ENCODE results near the gene HKDC1.

HKDC1 gene

DNA sequence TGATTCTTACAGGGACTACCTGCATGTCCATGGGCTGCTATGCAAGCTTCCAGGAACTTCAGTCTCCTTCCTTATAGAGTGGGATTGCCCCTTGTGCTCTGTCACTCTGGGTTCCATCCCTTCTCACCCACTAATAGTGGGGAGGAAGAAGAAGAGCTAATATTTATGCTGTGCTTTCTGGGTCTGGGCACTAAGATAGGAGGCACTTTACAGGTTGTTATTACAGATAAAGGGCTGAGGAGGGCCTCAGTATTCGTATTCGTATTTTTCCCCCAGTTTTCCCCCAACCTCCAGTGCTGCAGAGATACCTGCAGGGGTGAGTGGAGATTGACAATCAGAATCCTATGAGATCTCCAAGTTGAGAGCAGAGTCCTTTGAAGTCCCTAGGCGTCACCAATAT lies 72.3 kb downstream of the HKDC1 start:
- Histone ChIP-seq H3F3A (ENCODE audit: low read depth) (no peaks in the 10 kb centered on the region), H3K79me2 (ENCODE audit: insufficient read depth, low read length) (no peaks in the 10 kb centered on the region), H2AFZ (ENCODE audit: low read length) (no peak overlapping the region), H3K4me2 (ENCODE audit: low read depth, low read length, poor library complexity, severe bottlenecking) (no peak overlapping the region), H3K4me3 (ENCODE audit: low read length, poor library complexity, severe bottlenecking) (no peak overlapping the region), H3K9me3 (ENCODE audit: insufficient read depth, low read depth, low read length) (no peaks in the 10 kb centered on the region), H4K20me1 (ENCODE audit: insufficient read depth, low read length, poor library complexity, severe bottlenecking) (no peaks in the 10 kb centered on the region), H3K4me1 (ENCODE audit: insufficient read depth, low read length, poor library complexity, severe bottlenecking) (no peaks in the 10 kb centered on the region), H3K27me3 (ENCODE audit: insufficient read depth, low read length, poor library complexity, severe bottlenecking) (no peaks in the 10 kb centered on the region), H3K9ac (ENCODE audit: low read depth, low read length, poor library complexity, severe bottlenecking) (no peak overlapping the region), H3K36me3 (ENCODE audit: insufficient read depth, low read length) (no peaks in the 10 kb centered on the region), H3K9me2 (replicated peaks; ENCODE audit: low read depth, low read length) (no peaks in the 10 kb centered on the region)
- TF ChIP-seq, protein P1, sequence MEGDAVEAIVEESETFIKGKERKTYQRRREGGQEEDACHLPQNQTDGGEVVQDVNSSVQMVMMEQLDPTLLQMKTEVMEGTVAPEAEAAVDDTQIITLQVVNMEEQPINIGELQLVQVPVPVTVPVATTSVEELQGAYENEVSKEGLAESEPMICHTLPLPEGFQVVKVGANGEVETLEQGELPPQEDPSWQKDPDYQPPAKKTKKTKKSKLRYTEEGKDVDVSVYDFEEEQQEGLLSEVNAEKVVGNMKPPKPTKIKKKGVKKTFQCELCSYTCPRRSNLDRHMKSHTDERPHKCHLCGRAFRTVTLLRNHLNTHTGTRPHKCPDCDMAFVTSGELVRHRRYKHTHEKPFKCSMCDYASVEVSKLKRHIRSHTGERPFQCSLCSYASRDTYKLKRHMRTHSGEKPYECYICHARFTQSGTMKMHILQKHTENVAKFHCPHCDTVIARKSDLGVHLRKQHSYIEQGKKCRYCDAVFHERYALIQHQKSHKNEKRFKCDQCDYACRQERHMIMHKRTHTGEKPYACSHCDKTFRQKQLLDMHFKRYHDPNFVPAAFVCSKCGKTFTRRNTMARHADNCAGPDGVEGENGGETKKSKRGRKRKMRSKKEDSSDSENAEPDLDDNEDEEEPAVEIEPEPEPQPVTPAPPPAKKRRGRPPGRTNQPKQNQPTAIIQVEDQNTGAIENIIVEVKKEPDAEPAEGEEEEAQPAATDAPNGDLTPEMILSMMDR (conservative IDR thresholded peaks at IDR 0.05; ENCODE audit: low read length) = no peak
- TF ChIP-seq EZH2phosphoT487 (IDR thresholded peaks at IDR 0.05; ENCODE audit: borderline replicate concordance) = no peak

DNA sequence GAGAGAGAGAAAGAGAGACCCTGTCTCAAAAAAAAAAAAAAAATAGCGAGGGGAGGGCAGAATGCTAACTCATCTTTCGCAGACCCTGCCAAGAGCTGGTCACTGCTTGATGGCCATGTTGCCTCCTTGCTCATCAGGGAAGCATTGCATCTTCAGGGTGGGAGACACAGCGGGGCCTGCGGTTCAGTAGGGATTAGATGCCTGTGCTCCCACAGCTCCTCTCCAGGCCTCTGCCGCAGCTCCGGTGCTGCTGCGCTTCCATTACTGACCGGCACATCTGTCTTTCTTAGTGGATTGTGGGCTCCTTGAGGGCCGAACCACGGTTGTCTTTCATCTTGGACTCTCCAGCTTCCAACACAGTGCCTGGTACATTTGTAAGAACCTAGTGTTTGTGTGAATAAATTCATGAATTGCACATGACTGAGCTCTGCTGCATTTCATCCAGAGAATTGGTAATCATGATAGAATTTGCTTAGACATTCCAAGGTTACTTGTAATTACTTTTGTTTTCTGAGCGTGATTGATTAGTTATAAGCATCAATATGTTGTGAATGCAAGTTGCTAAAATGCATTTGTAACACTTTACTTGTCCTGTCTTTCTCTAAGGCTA lies 75.0 kb downstream of the HKDC1 start:
- Histone ChIP-seq H3K9ac (ENCODE audit: low read depth, low read length, poor library complexity, severe bottlenecking) (no peak overlapping the region), H3K36me3 (ENCODE audit: insufficient read depth, low read length) (no peaks in the 10 kb centered on the region), H3F3A (ENCODE audit: low read depth) (no peaks in the 10 kb centered on the region), H3K4me1 (ENCODE audit: insufficient read depth, low read length, poor library complexity, severe bottlenecking) (no peaks in the 10 kb centered on the region), H3K9me2 (replicated peaks; ENCODE audit: low read depth, low read length) (no peaks in the 10 kb centered on the region), H2AFZ (ENCODE audit: low read length) (no peak overlapping the region), H3K4me2 (ENCODE audit: low read depth, low read length, poor library complexity, severe bottlenecking) (no peak overlapping the region), H4K20me1 (ENCODE audit: insufficient read depth, low read length, poor library complexity, severe bottlenecking) (no peaks in the 10 kb centered on the region), H3K9me3 (ENCODE audit: insufficient read depth, low read depth, low read length) (no peaks in the 10 kb centered on the region), H3K79me2 (ENCODE audit: insufficient read depth, low read length) (no peaks in the 10 kb centered on the region), H3K4me3 (ENCODE audit: low read length, poor library complexity, severe bottlenecking) (no peak overlapping the region), H3K27me3 (ENCODE audit: insufficient read depth, low read length, poor library complexity, severe bottlenecking) (no peaks in the 10 kb centered on the region)
- TF ChIP-seq, protein P1 (conservative IDR thresholded peaks at IDR 0.05; ENCODE audit: low read length) = no peak
- TF ChIP-seq EZH2phosphoT487 (IDR thresholded peaks at IDR 0.05; ENCODE audit: borderline replicate concordance) = no peak

- H3K79me2 ChIP-seq (ENCODE audit: insufficient read depth, low read length) = no peaks in the 10 kb centered on the region
Measured at GRCh38 chr10:69303632-69304051, 83.5 kb downstream of the HKDC1 start.

More at GRCh38 chr10:69303632-69304051, 83.5 kb downstream of the HKDC1 start:
- no peaks in the 10 kb centered on the region for H3K9me3 ChIP-seq (ENCODE audit: insufficient read depth, low read depth, low read length)
- no peaks in the 10 kb centered on the region for H3K9me2 ChIP-seq (replicated peaks; ENCODE audit: low read depth, low read length)
- no peak overlapping the region for H3K9ac ChIP-seq (ENCODE audit: low read depth, low read length, poor library complexity, severe bottlenecking)
- H3F3A ChIP-seq (ENCODE audit: low read depth) = no peaks in the 10 kb centered on the region
- no peak for TF ChIP-seq EZH2phosphoT487 (IDR thresholded peaks at IDR 0.05; ENCODE audit: borderline replicate concordance)
- TF ChIP-seq, protein P1 (conservative IDR thresholded peaks at IDR 0.05; ENCODE audit: low read length) = no peak
- H2AFZ ChIP-seq (ENCODE audit: low read length) = no peak overlapping the region
- no peaks in the 10 kb centered on the region for H3K36me3 ChIP-seq (ENCODE audit: insufficient read depth, low read length)
- H3K4me3 ChIP-seq (ENCODE audit: low read length, poor library complexity, severe bottlenecking) = no peak overlapping the region
- no peak overlapping the region for H3K4me2 ChIP-seq (ENCODE audit: low read depth, low read length, poor library complexity, severe bottlenecking)
- no peaks in the 10 kb centered on the region for H3K4me1 ChIP-seq (ENCODE audit: insufficient read depth, low read length, poor library complexity, severe bottlenecking)
- no peaks in the 10 kb centered on the region for H3K27me3 ChIP-seq (ENCODE audit: insufficient read depth, low read length, poor library complexity, severe bottlenecking)
- no peaks in the 10 kb centered on the region for H4K20me1 ChIP-seq (ENCODE audit: insufficient read depth, low read length, poor library complexity, severe bottlenecking)
